Upper lobe of right lung (tissue), 1 donor: ENCODE measurements around the gene PKN2. TPM values are rescaled to one million over a fixed set of nuclear protein-coding genes. Genes with fewer than 3 reads are reported as not detected.
"Not testable (repeated sequence)": the region's sequence is repeated elsewhere in the genome, so short reads cannot be mapped to it uniquely, and the experiment has no call there.

Experiments
- ATAC-seq: fragments of 200-7000 bp; cut with Tn5 transposase; one replicate; pipeline ENCODE4 v1.9.1; 2020; ENCODE audit warnings: mild to moderate bottlenecking, moderate library complexity
- DNase-seq: peaks from one replicate; pipeline ENCODE4 v3.0.0-alpha.2; 2020
- H3K27ac ChIP-seq: fragments of 200-600 bp; one replicate; pipeline ENCODE4 v1.8.0; 2022
- H3K27me3 ChIP-seq: fragments of 200-600 bp; one replicate; pipeline ENCODE4 v1.8.0; 2022; ENCODE audit warnings: mild to moderate bottlenecking
- H3K36me3 ChIP-seq: fragments of 200-600 bp; one replicate; pipeline ENCODE4 v1.8.0; 2022
- H3K4me1 ChIP-seq: fragments of 200-600 bp; one replicate; pipeline ENCODE4 v1.8.0; 2022
- H3K4me3 ChIP-seq: fragments of 200-600 bp; one replicate; pipeline ENCODE4 v1.8.0; 2022; ENCODE audit warnings: mild to moderate bottlenecking
- H3K9me3 ChIP-seq: fragments of 200-600 bp; one replicate; pipeline ENCODE4 v1.8.0; 2022
- CTCF ChIP-seq: fragments of 200-600 bp; IDR thresholded peaks from one replicate; pipeline ENCODE4 v1.8.0; 2022; ENCODE audit warnings: antibody characterized with exemption
- intact Hi-C: fragments of 100-400 bp; cut with DNase I; formaldehyde crosslinking; loops from one replicate; pipeline ENCODE4 v1.11.0; 2022
- total RNA-seq: library from RNA; stranded (reverse); fragmentation: NEBNext Ultra II Directional; extraction: Animal tissue kit (Norgen Biotek cat#: 25700); gene quantifications from one replicate; pipeline ENCODE4 v1.2.1, GENCODE V29; 2021
- donor health status: DM: no; HTN: yes; CAD: no; lungs with severe emphysema.

PKN2 gene
- total RNA-seq, 1 donor from 2014 or later: 45.8 TPM

- no peak for TF ChIP-seq CTCF
- intact Hi-C loops: no loop called here
Observed at GRCh38 chr1:88875595-88875994, 191.5 kb downstream of the PKN2 start.

GRCh38 chr1:88876573-88877365 is 192.7 kb downstream of the PKN2 start:
- TF ChIP-seq CTCF: no peak
- no peak for DNase-seq
- ATAC-seq: no peak
- H3K9me3 ChIP-seq: no peaks in the 10 kb centered on the region
- H3K4me1 ChIP-seq: peaks cover 27% of the 10 kb centered on the region
- H3K36me3 ChIP-seq: peaks cover 16% of the 10 kb centered on the region
- intact Hi-C loops: no loop called here
- no peak overlapping the region for H3K4me3 ChIP-seq
- H3K27ac ChIP-seq: no peak overlapping the region
- H3K27me3 ChIP-seq: no peaks in the 10 kb centered on the region

More at GRCh38 chr1:88875595-88875994, 191.5 kb downstream of the PKN2 start:
- peaks cover 27% of the 10 kb centered on the region for H3K4me1 ChIP-seq
- peaks cover 5% of the 10 kb centered on the region for H3K36me3 ChIP-seq
- no peaks in the 10 kb centered on the region for H3K27me3 ChIP-seq
- no peak for ATAC-seq
- no peak overlapping the region for H3K27ac ChIP-seq
- H3K4me3 ChIP-seq: no peak overlapping the region
- no peak for DNase-seq
- H3K9me3 ChIP-seq: no peaks in the 10 kb centered on the region

- peak; percentile 58 for TF ChIP-seq CTCF
- no peaks in the 10 kb centered on the region for H3K9me3 ChIP-seq
- intact Hi-C loops: no loop called here
- no peak for DNase-seq
- ATAC-seq: no peak
- peaks cover 23% of the 10 kb centered on the region for H3K36me3 ChIP-seq
- H3K27ac ChIP-seq: no peak overlapping the region
- H3K27me3 ChIP-seq: no peaks in the 10 kb centered on the region
- H3K4me1 ChIP-seq: peaks cover 30% of the 10 kb centered on the region
- H3K4me3 ChIP-seq: no peak overlapping the region
Observed at GRCh38 chr1:88877382-88877825, 193.3 kb downstream of the PKN2 start.

- intact Hi-C loops: no loop called here
- no peaks in the 10 kb centered on the region for H3K27me3 ChIP-seq
Observed at GRCh38 chr1:88877911-88878310, 193.8 kb downstream of the PKN2 start.

GRCh38 chr1:88878731-88879130 is 194.7 kb downstream of the PKN2 start:
- H3K4me1 ChIP-seq: peaks cover 33% of the 10 kb centered on the region
- H3K4me3 ChIP-seq: no peak overlapping the region
- TF ChIP-seq CTCF: no peak
- DNase-seq (no peak), ATAC-seq (no peak)
- H3K27ac ChIP-seq: no peak overlapping the region
- H3K27me3 ChIP-seq: no peaks in the 10 kb centered on the region
- no peaks in the 10 kb centered on the region for H3K9me3 ChIP-seq
- H3K36me3 ChIP-seq: peaks cover 36% of the 10 kb centered on the region
- intact Hi-C loops: no loop called here

More at GRCh38 chr1:88877911-88878310, 193.8 kb downstream of the PKN2 start:
- no peak for ATAC-seq
- Histone ChIP-seq H3K9me3 (no peaks in the 10 kb centered on the region), H3K4me1 (peaks cover 35% of the 10 kb centered on the region), H3K27ac (no peak overlapping the region), H3K4me3 (no peak overlapping the region), H3K36me3 (peaks cover 28% of the 10 kb centered on the region)
- no peak for DNase-seq
- TF ChIP-seq CTCF: no peak

GRCh38 chr1:88880717-88881116 is 196.6 kb downstream of the PKN2 start:
- Histone ChIP-seq H3K4me1 (peaks cover 25% of the 10 kb centered on the region), H3K36me3 (peaks cover 56% of the 10 kb centered on the region)
- H3K9me3 ChIP-seq, intact Hi-C loops, H3K27me3 ChIP-seq, H3K27ac ChIP-seq, H3K4me3 ChIP-seq, DNase-seq: not testable (repeated sequence)
- peak; percentile 73 for ATAC-seq
